T-helper 9 cell (primary cell): ENCODE results near the gene GREB1L.
"Not testable (repeated sequence)": the region's sequence is repeated elsewhere in the genome, so short reads cannot be mapped to it uniquely, and the experiment has no call there.

ENCODE experiments used
- DNase-seq: peaks from one replicate; pipeline ENCODE4 v3.0.0-alpha.2; 2020
- total RNA-seq, 2 donors: gene quantifications; one replicate each; lab custom pipeline; 2026; lab: John Stamatoyannopoulos, UW

GREB1L gene
- 0 reads per million in 2 donors for total RNA-seq

DNA sequence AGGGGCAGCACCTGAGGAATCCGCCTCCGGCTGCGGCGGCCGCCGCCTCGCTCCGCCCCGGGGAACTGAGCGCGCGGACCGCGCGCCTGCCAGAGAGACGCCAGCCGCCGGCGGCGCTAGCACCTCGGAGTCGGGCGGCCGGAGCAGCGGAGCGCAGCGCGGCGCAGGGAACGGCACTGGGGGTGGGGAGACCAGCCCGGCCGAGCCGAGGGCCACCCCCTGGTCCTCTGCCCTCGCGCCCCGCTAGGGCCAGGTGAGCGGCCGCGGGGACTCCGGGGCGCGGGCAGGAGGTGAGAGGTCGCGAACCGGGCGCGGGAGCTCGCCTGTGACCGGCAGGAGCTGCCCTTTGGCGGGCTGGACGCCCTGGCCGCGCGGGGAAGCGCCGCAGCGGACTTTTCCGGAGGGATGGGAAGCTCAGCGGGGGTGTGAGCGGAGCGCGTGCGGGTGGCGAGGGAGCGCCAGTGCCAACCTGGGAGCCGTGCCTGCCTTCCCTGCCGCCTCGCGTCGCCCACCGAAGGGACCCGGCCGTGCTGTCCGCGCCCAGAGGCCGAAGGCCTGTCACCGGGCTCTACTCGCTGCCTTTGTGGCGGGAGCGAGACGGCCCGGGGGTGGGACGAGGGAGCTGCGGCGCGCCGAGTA is at the start of gene GREB1L:
TSS of gene GREB1L (plus strand) at position 92 of the 639 bp plus-strand sequence. CDS start 141,287 bp downstream, outside the sequence.
- DNase-seq = no peak

DNA sequence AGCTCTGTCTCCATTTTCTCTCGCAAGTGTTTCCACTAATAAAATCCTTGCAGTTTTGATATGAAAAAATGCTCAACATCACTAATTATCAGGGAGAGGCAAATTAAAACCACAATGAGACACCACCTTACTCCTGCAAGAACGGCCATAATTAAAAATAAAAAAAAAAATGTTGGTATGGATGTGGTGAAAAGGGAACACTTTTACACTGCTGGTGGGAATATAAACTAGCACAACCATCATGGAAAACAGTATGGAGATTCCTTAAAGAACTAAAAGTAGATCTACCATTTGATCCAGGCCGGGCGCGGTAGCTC is 49.8 kb upstream of the GREB1L start:
- DNase-seq = no peak

DNA sequence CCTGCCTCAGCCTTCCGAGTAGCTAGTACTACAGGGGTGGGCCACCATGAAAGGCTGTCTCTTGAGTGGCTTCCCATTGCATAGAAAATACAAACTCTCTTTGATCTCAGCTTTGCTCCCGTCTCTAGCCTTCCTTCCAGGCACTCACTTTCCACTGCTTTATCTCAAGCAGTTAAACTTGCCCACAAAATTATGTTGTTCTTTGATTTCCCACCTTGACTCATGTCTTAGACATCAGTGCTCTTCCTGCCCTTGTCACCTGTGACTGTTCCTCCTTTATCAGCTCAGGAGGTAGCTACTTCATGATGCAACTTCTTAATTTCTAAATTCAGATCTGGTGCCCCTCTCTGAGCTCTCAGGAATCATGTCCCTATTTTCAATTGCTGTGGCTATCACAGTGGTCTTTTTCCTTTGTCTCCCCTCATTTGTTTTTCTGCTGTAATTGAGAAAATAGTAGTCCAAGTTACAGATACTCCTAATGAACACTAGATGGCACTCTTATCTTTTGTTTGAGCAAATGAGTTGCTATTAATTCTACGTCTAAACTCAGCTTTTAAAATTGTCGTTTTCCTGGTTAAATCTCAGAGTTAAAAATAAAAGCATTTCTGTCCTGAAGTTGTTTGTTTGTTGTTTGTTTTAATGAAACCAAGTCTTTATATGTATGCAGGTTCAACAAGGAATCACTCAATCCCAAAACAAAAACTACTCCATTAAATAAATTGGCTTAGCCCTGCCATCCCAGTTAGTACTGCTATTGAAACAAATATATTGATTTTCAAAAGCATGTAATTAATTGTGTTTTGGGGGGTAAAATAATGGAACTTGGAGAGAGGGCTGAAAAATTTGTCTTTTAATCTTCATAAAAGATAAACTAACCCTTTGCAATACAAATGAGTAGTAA is 46.9 kb upstream of the GREB1L start:
- DNase-seq = no peak

DNA sequence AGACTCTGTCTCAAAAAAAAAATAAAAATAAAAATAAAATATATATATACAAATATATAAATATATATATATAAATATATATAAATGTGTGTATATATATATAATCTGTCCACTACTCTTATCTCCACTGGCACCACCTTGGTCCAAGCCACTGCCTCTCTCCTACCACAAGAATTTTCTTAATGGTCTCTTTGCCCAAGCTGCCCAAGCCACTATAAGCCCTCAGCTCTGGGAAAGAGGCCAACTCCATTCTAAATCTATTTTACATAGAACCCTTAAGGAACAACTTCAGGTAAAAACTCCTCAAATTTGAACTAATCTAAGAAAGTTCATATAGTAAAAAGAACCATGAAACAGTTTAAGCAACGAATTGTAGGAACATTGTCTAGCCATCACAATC is 45.6 kb upstream of the GREB1L start:
- DNase-seq = no peak

DNA sequence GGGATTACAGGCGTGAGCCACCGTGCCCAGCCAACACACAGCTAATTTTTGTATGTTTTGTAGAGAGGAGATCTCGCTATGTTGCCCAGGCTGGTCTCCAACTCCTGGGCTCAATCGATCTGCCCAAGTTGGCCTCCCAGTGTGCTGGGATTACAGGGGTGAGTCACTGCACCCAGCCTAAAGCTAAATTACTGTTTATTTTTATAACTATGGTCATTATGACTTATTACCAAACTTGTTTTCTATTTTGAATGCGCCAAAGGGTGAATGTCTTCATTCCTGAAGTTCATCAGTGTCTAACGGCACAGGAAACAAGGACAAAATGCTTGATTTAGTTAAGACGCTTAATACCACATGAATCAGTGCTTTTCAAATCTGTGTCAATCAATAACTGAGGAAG is 38.9 kb upstream of the GREB1L start:
- no peak for DNase-seq

DNA sequence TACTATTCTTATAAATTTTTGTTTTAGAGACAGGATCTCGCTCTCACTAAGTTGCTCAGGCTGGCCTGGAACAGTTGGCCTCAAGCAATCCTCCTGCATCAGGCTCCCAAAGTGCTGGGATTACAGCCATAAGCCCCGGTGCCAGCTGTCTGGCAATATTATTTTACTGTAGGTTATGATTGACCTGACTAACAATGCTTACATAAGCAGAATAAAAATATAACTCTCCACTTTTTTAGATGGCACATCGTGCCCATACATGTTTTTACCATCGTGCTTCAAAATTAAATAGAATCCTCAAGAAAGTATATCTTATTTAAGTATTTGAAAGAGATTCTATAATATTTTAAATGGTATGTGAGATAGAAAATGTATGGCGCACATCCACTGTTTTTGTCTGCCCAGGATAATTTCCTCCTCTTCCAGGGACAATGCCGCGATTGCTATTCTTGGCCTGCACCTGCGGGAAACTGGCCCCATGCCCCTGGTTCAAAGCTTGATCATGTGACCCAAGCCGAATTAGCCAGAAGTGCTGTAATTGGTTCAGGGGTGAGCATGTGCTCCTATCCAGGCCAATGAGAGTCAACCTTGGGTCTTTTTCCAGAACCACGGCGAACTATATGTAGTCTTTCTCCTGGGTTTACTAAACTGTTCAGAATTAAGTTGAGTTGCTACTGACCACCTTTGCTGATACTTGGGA is 38.3 kb upstream of the GREB1L start:
- DNase-seq = no peak

DNA sequence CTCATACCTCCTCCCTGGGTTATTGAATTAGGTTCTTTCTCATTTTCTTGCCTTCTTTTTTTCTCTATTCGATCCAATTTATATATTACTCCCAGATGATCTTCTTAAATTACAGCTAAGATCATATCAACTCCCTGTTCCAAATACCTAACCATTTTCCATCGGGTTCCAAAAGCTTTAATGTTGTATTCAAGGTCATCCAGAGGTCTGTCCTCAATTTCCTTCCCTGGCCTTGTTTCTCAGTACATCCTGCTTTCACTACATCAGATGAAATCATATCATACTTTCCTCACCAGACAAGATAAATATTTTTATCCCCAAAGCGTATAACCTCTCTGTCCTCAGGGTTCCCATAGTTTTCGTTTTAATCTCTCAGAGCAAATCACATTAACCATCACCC is 36.3 kb upstream of the GREB1L start:
- DNase-seq = no peak

DNA sequence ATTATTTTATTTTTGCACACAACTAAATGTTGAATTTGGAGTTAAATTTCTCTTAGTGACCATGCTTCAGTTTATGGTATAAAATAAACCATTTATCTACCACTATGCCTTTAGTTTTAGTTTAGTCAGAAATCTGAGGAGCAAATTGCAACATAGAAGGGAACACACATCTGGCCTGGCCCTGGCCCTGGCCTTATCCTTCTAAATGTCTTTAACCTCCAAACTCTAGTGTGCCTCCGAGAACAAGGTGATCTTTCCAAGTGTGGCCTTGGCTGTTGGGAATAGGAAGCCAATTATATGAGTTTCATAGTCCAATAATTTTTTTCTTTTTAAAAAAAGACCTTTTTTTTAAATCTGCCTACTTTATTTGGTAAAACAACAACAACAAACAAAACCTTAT is 31.8 kb upstream of the GREB1L start:
- DNase-seq = no peak

DNA sequence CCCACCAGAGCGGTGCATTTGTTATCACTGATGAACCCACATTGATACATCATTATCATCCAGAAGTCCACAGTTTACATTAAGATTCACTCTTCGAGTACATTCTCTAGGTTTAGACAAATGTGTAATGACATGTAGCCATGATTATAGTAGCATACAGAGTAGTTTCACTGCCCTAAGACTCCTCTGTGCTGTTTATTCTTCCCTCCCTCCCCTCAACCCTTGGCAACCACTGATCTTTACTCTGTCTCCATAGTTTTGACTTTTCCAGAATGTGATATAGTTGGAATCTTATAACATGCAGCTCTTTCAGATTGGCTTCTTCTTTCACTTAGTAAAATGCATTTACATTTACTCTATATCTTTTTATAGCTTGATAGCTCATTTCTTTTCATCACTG is 31.2 kb upstream of the GREB1L start:
- DNase-seq = no peak

DNA sequence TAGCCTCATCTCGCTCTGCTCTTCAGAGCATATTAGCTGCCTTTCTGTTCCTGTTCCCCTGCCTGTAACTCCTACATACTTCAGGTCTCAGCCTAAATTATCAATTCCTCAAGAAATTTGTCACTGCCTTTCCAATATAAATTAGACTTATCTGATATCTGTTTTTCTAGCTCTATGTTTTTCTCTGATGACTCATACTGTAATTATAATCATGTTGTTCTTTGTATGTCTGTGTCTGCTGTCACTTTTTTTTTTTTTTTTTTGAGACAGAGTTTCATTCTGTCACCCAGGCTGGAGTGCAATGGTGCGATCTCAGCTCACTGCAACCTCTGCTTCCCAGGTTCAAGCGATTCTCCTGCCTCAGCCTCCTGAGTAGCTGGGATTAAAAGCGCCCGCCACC is 27.6 kb upstream of the GREB1L start:
- not testable (repeated sequence) for DNase-seq

DNA sequence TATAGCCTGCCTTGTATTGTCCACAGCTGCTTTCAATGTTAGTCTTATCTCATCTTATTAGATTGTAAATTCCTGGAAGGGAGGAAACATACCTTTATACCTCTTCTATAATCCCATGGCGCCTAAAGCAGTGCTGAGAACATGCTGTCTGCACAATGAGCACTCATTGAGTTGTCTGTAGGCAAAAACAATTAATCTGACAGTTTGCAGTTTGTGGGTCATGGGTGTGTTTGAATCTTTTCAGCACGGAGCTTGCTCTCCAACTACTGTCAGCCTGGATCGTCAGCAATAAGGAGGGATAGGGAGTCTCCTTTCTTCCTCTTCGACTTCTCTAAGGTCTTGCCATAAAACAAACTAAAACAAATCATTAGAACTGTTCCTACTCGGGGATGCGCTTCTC is 26.5 kb upstream of the GREB1L start:
- DNase-seq = no peak

DNA sequence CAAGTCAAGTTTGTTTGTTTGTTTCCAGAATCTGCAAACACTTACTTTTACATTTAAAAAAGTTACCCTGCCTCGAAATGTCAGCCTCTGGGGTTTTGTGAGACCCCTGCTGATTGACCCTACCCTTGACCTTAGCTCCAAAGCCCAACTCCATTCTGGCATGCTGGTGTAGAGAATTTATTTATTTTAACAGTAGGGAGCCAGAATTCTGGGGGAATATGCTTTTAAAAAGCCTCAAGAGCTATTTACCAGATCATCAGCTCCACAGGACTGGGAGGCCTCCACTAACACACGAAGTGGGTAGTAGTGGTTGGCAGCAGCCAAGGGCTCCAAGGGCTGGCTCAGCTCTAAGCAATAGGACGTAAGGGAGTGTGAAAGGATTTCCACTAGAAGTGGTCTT is 23.2 kb upstream of the GREB1L start:
- no peak for DNase-seq

DNA sequence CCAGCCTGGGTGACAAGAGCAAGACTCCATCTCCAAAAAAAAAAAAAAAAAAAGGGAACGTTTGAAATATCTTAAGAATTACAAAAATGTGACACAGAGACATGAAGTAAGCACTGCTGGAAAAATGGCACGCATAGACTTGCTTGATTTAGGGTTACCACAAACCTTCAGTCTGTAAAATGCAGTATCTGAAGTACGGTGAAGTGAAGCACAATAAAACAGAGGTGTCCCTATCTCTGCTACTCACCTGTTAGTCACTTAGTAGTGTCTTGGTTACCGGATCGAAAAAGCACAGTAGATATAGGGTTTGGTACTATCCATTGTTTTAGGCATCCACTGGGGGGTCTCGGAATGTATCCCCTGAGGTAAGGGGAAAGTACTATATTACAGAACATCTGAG is 11.6 kb upstream of the GREB1L start:
- no peak for DNase-seq

DNA sequence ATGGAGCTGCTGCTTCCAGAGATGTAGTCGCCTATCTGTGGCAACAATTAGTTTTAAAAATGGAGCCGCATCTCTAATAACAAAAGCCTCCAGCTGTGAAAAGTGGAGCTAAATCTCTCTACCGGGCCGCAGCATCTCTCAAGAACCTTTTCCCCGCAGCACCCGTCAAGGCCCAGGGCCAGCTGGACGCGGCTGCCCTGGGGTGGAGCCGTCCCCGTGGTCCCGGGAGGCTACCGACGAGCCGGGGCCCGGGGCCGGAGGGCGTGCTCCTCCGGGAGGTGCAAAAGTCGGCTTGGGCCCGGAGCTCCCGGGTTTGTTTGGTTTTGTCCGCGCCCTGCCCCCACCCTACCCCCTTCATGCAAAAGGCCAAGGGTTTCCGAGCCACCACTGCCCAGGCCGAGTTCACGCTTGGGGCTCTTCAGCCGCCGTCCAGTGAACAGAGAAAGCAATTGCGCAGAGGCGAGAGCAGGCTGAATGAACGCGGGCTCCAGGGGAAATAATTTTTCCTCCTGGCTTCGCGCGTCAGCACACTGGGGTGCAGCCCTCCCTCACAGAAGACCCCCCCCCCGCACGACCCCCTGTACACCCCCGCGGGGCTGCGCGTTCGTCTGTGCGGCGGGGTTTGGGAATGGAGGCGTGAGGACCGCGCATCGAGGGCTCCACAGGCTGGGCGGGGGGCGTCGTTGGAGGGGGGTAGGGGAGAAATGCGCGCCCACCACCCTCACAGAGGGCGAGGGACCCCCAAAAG is 557 bp upstream of the GREB1L start:
- no peak for DNase-seq

DNA sequence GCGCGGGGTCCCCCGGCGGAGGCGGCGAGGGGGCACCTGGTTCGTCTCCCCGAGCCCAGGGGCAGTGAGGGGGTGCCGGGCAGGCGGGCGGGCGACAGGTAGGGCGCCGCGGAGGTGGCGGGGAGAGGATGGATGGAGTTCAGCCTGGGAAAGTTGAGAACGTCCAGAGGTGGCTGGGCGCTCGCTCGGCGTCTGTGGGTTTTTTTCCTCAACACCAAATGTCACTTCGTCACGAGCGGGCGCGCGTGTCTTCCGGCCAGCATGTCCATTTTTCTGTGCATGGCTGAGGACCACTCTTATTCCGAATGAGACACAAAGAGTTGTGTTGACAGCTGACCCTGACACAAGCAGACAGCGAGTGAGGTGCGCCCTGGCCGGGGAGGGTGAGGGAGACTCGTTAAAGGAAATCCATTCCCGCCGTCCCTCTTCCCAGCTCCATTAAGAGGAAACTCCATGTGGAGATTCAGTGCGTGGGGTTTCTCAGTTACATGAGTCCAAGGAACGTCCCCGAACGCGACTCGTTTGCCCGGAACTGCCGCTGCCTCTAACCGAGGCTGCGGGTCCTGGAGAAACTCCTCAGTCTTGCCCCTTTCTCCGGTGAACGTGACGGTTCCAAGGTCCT is 859 bp downstream of the GREB1L start:
- no peak for DNase-seq

DNA sequence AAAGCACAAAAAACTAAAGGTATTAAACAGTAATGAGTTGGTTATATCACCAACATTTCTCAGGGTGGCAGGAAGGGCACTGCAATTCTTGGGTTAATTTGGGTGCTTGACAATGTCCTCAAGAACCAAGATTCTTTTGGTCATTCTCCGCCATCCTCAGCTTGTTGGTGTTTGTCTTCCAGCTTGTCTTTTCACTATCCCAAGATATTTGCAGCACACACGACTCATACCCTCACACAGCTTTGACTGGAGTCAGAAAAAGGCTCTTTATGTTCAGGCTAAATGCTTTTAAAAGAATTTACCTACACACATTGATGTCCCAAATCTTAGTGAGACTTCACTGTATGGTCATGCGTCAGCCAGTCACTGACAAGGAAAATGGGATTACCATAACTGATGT is 12.5 kb downstream of the GREB1L start:
- no peak for DNase-seq

DNA sequence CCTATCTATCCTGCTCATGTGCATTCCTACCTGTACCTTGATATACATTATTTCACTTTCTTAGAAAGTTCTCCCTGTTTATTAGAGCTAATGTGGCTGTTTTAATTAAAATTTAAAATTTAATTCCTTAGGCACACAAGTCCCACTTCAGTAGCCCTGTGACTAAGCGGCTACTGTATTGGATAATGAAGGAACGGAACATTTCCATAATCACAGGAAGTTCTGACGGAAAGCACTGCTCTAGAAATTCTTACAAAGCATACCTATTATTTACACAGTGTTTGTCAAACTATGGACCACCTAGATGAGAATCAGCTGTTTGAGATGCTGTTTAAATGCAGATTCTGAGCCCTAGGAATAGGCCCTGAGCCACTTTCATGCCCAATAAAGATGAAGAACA is 13.2 kb downstream of the GREB1L start:
- no peak for DNase-seq

DNA sequence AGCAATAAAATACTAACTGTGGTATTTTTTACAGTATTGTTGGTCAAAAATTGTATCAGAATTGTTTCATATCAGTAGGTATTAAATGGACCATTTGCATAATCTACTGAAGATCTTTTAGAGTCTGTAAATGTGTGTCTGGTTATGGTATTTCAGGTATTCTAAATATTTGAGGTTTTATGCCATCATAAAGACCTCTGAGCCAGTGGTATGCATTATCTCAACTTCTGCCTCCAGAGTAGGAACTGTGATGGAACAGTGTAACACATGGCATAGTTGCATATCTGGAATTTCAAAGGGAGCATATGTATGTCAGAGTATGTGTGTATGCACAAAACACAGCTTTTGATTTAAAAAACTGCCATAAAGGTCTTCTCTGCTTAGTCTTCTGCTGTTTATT is 15.4 kb downstream of the GREB1L start:
- no peak for DNase-seq

DNA sequence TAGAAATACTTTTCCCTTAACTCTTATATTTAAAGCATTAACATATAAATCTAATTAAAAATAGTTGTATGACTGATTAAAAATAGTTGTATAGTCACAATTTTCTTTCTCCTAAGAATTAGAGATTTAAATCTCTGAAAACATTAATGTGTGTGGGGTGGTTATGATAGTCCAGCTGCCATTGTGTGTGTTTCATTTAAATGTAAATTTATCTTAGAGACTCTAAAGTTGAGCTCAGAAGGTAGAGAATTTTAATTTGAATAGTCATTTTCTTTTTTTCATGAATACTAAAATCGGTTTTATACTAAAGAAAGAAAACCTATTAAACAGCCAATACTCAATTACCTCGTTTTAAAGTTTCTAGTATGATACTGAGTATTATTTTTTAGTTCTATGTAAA is 18.6 kb downstream of the GREB1L start:
- no peak for DNase-seq

DNA sequence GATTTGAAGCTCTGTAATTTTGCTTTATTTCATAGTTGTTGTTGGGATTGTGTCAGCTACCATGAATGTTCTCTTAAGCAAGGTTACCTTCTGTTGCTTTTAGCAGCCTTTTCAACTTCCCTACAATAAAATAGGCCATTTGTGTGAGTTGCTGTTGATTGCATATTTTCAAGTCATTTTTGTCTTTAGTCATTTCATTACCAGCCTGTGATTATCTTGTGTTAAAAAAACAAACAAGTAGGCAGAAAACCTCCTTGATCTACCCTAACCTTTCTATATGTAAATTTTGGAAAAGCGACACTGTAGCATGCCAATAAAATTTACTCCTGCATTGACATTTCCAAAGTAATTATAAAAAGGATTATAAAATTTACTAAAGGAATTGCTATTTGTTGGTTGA is 19.3 kb downstream of the GREB1L start:
- no peak for DNase-seq

DNA sequence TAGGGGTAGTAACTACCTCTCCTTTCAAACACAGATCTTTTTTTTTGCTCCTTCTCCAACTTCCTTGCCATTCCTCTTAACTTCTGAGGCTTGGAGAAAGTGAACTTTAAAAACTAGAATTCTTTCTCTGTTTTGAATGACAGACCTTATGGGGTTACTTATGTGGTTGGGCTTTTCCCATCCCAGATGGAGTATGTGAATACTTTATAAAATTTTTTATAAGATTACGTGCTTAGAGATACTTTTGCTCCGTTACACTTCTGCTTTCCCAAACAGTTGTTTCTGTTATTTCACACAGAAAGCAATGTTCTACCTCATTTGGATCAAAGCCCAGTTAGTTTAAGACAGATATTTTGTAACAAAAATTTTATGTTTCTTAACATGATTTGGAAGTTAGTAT is 20.2 kb downstream of the GREB1L start:
- no peak for DNase-seq

DNA sequence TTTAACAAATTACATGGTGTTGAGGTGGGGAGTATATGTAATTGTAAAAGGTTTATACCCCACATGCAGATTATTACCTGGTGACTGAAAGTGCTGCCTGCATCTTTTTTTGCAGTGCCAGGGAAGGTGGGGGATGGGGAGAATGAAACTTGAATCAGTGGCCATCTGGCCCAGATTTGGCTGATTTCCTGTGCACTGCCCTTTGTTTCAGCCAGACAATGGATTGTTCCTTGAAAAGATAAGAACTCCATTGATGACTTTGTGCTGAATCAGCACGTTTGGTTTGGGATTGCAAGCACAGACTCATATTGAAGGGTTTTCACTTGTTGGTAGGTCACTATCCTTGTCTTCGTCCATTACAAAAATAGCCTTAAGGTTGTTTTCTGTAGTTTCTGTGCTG is 20.9 kb downstream of the GREB1L start:
- no peak for DNase-seq

DNA sequence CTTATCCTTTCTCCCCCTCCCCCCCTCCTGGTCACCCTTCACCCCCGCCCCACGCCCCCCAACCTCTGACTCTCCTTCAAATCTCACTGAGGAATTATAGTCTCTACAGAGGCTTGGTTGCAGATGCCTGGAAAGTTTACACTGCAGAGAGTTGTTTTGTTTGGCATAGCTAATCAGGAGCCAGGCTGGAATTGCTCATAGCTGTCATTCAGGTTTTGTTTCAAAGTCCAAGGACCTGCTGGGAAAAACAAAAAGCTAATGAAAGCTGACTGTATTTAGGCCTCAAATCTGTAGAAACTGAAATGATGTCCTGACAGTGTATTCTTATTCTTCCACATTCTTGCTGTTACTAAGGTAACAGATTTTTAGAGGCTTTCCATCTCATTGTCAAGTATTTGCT is 22.6 kb downstream of the GREB1L start:
- DNase-seq = no peak
